Measurements from ENCODE around the gene TCL1B. TPM values are rescaled to one million over a fixed set of nuclear protein-coding genes. Genes with fewer than 3 reads are reported as not detected.

TCL1B gene
- total and polyA plus RNA-seq, 2 of the 8 experiments (the other 6 are each of a cell fraction or from before 2014, with no cell fraction given), result 9.6 to 11.5 TPM

DNA sequence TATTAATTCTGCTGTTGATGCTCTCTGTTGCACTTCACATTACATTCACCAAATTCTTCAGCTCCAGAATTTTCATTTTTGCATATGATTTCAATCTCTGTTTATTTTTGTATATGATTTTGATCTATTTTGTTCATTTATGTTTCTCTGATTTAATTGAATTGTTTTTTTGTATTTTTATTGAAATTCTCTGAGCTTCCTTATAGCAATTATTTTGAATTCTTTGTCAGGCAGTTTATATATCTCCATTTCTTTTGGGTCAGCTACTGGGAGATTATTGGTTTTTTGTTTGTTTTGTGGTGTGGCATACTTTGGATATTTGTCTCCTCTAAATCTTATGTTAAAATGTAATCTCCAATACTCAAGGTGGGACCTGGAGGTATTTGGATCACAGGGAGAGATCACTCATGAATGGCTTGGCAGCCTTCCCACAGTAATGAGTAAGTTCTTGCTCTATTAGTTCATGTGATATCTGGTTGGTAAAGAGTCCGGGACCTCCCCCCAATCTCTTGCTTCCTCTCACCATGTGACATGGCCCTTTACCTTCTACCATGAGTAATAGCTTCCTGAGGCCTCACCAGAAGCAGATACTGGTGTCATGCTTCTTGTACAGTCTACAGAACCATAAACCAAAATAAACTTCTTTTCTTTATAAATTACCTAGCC is 36.4 kb downstream of the TCL1B start (continued):
- TF ChIP-seq, protein P1, sequence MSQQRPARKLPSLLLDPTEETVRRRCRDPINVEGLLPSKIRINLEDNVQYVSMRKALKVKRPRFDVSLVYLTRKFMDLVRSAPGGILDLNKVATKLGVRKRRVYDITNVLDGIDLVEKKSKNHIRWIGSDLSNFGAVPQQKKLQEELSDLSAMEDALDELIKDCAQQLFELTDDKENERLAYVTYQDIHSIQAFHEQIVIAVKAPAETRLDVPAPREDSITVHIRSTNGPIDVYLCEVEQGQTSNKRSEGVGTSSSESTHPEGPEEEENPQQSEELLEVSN (IDR thresholded peaks at IDR 0.05), result no peak
- no peak for TF ChIP-seq BRCA1 (IDR thresholded peaks at IDR 0.05; ENCODE audit: low read depth, low read length)
- no peak for TF ChIP-seq EGR1 (IDR thresholded peaks at IDR 0.05; ENCODE audit: borderline replicate concordance, low read depth, low read length)
- TF ChIP-seq RNF2 (IDR thresholded peaks at IDR 0.05; ENCODE audit: borderline replicate concordance, low read depth, low read length, missing control alignments, poor library complexity, severe bottlenecking), result no peak
